WTC11 (cell line): ENCODE measurements around the gene IRS2.

Experiments
- CREB1 ChIP-seq: sonication (generic); formaldehyde crosslinking; IDR thresholded peaks from 2 replicates; pipeline ENCODE4 v1.8.0; 2023; ENCODE audit warnings: mild to moderate bottlenecking, missing genetic modification reagents
- KAT7 ChIP-seq: sonication (generic); formaldehyde crosslinking; IDR thresholded peaks from 2 replicates; pipeline ENCODE4 v1.8.1; 2023; ENCODE audit warnings: missing genetic modification reagents, mild to moderate bottlenecking, borderline replicate concordance
- MYBL2 ChIP-seq: sonication (generic); formaldehyde crosslinking; IDR thresholded peaks from 2 replicates; pipeline ENCODE4 v1.8.1; 2023; ENCODE audit warnings: mild to moderate bottlenecking, moderate library complexity, missing genetic modification reagents
- NR3C1 ChIP-seq: sonication (generic); formaldehyde crosslinking; conservative IDR thresholded peaks from 2 replicates; pipeline ENCODE4 v1.8.1; 2023; ENCODE audit warnings: low read depth, mild to moderate bottlenecking, missing genetic modification reagents
- ZNF232 ChIP-seq: sonication (generic); formaldehyde crosslinking; IDR thresholded peaks from 2 replicates; pipeline ENCODE4 v1.8.0; 2022; ENCODE audit warnings: mild to moderate bottlenecking, missing genetic modification reagents
- TF ChIP-seq, protein P1 (sequence below): sonication (generic); formaldehyde crosslinking; conservative IDR thresholded peaks from 2 replicates; pipeline ENCODE4 v1.8.1; 2022; ENCODE audit warnings: mild to moderate bottlenecking, missing genetic modification reagents
- TF ChIP-seq, protein P2 (sequence below): fragments of 200-600 bp; IDR thresholded peaks from 2 replicates; pipeline ENCODE4 v1.8.0; 2022; ENCODE audit warnings: antibody characterized with exemption
- TF ChIP-seq, protein P3 (sequence below): sonication (generic); formaldehyde crosslinking; conservative IDR thresholded peaks from 2 replicates; pipeline ENCODE4 v1.8.1; 2023; ENCODE audit warnings: mild to moderate bottlenecking, low read depth, missing genetic modification reagents, moderate library complexity
- TF ChIP-seq, protein P4 (sequence below): sonication (generic); formaldehyde crosslinking; IDR thresholded peaks from 2 replicates; pipeline ENCODE4 v1.8.0; 2023; ENCODE audit warnings: missing genetic modification reagents
- TF ChIP-seq, protein P5 (sequence below): fragments of 250-450 bp; sonication (Bioruptor Pico); conservative IDR thresholded peaks from 2 replicates; pipeline ENCODE4 v1.9.0; 2021; ENCODE audit warnings: mild to moderate bottlenecking
- TF ChIP-seq, protein P6 (sequence below): sonication (generic); formaldehyde crosslinking; IDR thresholded peaks from 2 replicates; pipeline ENCODE4 v1.8.1; 2023; ENCODE audit warnings: mild to moderate bottlenecking, missing genetic modification reagents, moderate library complexity
- TF ChIP-seq, protein P7 (sequence below): sonication (generic); formaldehyde crosslinking; IDR thresholded peaks from 2 replicates; pipeline ENCODE4 v1.8.0; 2023; ENCODE audit warnings: mild to moderate bottlenecking, missing genetic modification reagents
- TF ChIP-seq, protein P8 (sequence below): sonication (generic); formaldehyde crosslinking; IDR thresholded peaks from 2 replicates; pipeline ENCODE4 v1.8.0; 2022; ENCODE audit warnings: mild to moderate bottlenecking, missing genetic modification reagents

DNA sequence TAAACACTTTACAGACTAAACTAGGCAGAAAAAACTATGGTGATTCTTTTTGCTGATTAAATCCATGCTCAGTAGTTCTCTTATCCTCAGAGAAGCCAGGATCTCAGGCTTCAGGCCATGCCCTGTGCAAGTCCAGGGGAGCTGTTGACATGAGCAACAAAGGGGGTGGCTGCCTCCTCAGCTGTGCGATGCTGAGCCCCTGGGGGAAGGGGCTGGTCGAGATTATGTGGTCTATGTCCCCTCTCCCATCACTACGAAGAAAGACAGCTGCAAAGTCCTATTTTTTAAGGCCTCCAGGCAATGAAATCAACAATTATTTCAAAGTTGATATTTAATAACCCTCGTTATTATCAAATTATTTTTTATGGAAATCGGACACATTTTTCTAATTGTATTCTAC is 37.0 kb downstream of the IRS2 start:
- TF ChIP-seq, protein P1, sequence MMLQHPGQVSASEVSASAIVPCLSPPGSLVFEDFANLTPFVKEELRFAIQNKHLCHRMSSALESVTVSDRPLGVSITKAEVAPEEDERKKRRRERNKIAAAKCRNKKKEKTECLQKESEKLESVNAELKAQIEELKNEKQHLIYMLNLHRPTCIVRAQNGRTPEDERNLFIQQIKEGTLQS (CRISPR knock-in tag): no peak
- TF ChIP-seq, protein P2, sequence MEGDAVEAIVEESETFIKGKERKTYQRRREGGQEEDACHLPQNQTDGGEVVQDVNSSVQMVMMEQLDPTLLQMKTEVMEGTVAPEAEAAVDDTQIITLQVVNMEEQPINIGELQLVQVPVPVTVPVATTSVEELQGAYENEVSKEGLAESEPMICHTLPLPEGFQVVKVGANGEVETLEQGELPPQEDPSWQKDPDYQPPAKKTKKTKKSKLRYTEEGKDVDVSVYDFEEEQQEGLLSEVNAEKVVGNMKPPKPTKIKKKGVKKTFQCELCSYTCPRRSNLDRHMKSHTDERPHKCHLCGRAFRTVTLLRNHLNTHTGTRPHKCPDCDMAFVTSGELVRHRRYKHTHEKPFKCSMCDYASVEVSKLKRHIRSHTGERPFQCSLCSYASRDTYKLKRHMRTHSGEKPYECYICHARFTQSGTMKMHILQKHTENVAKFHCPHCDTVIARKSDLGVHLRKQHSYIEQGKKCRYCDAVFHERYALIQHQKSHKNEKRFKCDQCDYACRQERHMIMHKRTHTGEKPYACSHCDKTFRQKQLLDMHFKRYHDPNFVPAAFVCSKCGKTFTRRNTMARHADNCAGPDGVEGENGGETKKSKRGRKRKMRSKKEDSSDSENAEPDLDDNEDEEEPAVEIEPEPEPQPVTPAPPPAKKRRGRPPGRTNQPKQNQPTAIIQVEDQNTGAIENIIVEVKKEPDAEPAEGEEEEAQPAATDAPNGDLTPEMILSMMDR: no peak
- TF ChIP-seq, protein P3, sequence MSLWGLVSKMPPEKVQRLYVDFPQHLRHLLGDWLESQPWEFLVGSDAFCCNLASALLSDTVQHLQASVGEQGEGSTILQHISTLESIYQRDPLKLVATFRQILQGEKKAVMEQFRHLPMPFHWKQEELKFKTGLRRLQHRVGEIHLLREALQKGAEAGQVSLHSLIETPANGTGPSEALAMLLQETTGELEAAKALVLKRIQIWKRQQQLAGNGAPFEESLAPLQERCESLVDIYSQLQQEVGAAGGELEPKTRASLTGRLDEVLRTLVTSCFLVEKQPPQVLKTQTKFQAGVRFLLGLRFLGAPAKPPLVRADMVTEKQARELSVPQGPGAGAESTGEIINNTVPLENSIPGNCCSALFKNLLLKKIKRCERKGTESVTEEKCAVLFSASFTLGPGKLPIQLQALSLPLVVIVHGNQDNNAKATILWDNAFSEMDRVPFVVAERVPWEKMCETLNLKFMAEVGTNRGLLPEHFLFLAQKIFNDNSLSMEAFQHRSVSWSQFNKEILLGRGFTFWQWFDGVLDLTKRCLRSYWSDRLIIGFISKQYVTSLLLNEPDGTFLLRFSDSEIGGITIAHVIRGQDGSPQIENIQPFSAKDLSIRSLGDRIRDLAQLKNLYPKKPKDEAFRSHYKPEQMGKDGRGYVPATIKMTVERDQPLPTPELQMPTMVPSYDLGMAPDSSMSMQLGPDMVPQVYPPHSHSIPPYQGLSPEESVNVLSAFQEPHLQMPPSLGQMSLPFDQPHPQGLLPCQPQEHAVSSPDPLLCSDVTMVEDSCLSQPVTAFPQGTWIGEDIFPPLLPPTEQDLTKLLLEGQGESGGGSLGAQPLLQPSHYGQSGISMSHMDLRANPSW (CRISPR knock-in tag): no peak
- TF ChIP-seq NR3C1 (CRISPR knock-in tag) (no peak), ZNF232 (no peak), MYBL2 (no peak), CREB1 (no peak), KAT7 (CRISPR knock-in tag) (no peak)
- TF ChIP-seq, protein P4, sequence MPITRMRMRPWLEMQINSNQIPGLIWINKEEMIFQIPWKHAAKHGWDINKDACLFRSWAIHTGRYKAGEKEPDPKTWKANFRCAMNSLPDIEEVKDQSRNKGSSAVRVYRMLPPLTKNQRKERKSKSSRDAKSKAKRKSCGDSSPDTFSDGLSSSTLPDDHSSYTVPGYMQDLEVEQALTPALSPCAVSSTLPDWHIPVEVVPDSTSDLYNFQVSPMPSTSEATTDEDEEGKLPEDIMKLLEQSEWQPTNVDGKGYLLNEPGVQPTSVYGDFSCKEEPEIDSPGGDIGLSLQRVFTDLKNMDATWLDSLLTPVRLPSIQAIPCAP (CRISPR knock-in tag): no peak
- TF ChIP-seq, protein P5, sequence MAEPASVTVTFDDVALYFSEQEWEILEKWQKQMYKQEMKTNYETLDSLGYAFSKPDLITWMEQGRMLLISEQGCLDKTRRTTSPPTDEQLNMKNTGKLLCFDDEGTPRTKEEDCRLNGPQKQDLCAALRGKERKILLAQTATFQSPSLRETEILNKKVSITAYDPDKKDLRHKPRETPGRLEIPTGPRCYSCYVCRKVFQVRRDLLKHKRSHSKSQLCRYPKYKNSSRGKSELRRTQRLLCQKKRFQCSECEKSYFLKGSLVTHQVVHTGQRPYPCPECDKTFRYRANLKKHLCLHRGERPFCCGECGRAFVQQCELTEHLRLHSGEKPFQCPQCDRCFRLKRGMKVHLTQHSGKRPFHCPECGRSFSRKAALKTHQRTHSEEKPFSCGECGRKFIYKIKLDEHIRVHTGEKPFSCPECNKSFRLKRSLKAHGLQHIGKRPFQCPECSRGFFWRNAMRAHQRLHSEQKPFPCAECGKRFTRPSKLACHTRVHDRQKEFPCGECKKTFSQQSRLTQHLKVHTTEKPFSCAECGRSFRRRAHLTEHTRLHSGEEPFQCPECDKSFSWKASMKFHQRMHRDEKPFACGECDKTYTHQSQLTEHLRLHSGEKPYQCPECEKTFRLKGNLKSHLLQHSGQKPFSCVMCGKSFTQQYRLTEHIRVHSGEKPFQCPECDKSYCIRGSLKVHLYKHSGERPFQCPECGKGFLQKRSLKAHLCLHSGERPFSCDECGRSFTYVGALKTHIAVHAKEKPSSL (CRISPR knock-in tag): no peak
- TF ChIP-seq, protein P6, sequence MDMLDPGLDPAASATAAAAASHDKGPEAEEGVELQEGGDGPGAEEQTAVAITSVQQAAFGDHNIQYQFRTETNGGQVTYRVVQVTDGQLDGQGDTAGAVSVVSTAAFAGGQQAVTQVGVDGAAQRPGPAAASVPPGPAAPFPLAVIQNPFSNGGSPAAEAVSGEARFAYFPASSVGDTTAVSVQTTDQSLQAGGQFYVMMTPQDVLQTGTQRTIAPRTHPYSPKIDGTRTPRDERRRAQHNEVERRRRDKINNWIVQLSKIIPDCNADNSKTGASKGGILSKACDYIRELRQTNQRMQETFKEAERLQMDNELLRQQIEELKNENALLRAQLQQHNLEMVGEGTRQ: no peak
- TF ChIP-seq, protein P7, sequence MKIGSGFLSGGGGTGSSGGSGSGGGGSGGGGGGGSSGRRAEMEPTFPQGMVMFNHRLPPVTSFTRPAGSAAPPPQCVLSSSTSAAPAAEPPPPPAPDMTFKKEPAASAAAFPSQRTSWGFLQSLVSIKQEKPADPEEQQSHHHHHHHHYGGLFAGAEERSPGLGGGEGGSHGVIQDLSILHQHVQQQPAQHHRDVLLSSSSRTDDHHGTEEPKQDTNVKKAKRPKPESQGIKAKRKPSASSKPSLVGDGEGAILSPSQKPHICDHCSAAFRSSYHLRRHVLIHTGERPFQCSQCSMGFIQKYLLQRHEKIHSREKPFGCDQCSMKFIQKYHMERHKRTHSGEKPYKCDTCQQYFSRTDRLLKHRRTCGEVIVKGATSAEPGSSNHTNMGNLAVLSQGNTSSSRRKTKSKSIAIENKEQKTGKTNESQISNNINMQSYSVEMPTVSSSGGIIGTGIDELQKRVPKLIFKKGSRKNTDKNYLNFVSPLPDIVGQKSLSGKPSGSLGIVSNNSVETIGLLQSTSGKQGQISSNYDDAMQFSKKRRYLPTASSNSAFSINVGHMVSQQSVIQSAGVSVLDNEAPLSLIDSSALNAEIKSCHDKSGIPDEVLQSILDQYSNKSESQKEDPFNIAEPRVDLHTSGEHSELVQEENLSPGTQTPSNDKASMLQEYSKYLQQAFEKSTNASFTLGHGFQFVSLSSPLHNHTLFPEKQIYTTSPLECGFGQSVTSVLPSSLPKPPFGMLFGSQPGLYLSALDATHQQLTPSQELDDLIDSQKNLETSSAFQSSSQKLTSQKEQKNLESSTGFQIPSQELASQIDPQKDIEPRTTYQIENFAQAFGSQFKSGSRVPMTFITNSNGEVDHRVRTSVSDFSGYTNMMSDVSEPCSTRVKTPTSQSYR (CRISPR knock-in tag): no peak
- TF ChIP-seq, protein P8, sequence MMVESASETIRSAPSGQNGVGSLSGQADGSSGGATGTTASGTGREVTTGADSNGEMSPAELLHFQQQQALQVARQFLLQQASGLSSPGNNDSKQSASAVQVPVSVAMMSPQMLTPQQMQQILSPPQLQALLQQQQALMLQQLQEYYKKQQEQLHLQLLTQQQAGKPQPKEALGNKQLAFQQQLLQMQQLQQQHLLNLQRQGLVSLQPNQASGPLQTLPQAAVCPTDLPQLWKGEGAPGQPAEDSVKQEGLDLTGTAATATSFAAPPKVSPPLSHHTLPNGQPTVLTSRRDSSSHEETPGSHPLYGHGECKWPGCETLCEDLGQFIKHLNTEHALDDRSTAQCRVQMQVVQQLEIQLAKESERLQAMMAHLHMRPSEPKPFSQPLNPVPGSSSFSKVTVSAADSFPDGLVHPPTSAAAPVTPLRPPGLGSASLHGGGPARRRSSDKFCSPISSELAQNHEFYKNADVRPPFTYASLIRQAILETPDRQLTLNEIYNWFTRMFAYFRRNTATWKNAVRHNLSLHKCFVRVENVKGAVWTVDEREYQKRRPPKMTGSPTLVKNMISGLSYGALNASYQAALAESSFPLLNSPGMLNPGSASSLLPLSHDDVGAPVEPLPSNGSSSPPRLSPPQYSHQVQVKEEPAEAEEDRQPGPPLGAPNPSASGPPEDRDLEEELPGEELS (CRISPR knock-in tag): no peak
